ENCODE results near the gene PXDC1.

GRCh38 chr6:3707751-3708412 is 43.6 kb downstream of the PXDC1 start:
- TF ChIP-seq CTCF (IDR thresholded peaks at IDR 0.05) (no peak), REST (IDR thresholded peaks at IDR 0.05; ENCODE audit: insufficient read depth in 1 of 2, low read depth in 2 of 2, low read length in 1 of 2) (no peak), POLR2AphosphoS5 (IDR thresholded peaks at IDR 0.05; ENCODE audit: low read depth, low read length) (no peak), TCF7L2 (IDR thresholded peaks at IDR 0.05; ENCODE audit: low read depth, low read length) (no peak)

Data from Panc1 (cell line).